GM21423 (cell line): Measurements from ENCODE around the gene POU2AF2.
"Not testable (repeated sequence)": the region's sequence is repeated elsewhere in the genome, so short reads cannot be mapped to it uniquely, and the experiment has no call there.

Experiments
- ATAC-seq: cut with Tn5 transposase; IDR thresholded peaks from one replicate; pipeline ENCODE4 v1.9.1; 2021; ENCODE audit warnings: mild to moderate bottlenecking, moderate library complexity; ENCODE audit not compliant: unreplicated experiment

The POU2AF2 gene

DNA sequence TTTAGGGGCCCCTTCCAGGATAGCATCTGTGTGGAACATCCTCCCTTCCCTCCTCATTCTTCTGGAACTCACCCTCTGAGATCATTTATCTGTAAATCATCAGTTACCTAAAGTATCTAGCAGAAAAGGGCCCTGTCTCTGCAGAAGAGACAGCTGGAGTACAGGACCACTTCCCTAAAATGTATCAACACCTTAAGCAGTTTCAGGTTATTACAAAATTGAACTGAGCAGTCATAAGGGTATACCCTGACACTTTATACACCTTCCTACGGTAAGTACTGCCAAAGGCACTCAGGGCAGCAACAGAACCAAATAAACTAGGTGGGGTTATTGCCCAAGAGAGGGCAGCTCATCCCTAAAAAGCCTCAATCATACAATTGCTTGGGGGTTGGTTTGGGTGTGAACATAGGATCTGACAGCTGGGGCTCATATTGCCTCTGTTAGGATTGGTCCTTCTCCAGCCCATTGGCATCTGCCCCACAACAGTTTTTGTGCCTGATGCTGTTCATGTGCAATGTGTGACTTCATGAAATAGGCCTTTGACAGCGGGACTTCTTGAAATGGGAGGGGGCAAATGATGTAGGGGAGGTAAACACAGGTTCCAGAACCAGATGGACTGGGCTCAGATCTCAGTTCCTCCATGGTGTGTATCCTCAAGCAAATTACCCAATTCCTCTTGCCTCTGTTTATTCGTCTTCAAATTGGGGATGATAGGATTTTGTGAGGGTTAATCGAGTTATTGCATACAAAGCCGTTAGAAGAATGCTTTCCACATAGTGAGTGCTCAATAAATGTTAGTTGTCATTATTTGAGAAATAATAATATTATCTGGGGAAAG is 55.7 kb downstream of the POU2AF2 start:
- ATAC-seq = no peak

DNA sequence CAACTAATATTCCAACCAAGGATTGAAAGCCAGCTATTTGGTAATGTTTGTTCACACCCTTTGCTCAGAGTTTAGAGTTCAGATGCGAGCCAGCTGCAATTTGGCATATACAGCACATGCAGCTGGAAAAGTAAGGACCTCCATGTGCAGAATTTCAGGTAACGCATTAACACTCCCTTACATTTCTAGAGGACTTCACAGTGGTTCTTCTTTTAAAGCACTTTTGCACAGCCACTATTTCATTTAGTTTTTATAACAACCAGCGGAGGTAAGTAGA is 56.3 kb downstream of the POU2AF2 start:
- no peak for ATAC-seq

DNA sequence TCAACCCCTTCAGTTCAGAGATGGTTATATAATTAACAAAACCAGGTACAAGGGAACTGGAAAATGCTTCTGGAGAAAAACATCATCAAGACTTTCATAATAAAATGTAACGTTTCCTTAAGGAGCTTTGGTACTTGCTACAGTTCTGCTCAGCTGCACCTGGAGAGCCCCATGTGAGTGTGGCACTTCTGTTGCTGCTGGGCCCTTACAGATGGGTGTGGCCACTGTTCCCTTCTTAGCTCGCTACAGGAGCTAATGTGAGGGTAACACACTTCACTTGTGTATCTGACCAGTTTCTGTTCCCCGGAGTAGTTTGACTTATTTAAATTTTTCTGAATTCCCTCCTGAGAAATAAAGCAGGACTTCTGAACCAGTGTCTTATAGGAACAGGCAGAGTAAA is 56.8 kb downstream of the POU2AF2 start:
- ATAC-seq = no peak

DNA sequence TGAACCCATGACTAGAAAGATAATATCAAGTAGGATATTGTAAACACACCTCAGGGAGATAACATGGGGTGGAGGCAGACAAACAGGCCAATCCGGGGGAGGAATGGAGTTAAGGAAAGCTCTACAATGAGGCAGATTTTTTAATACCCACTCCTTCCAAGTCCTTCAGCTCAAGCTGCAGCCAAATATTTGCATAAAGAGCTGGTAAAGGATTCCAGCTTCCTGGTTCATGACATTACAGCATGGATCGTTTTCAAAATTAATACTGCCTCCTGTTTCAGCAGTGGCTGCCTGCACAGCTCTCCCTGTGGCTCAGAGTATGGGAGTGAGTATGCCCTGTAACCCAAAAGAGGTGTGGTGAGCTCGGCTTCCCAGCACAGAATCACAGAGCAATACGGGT is 57.9 kb downstream of the POU2AF2 start:
- ATAC-seq = no peak

DNA sequence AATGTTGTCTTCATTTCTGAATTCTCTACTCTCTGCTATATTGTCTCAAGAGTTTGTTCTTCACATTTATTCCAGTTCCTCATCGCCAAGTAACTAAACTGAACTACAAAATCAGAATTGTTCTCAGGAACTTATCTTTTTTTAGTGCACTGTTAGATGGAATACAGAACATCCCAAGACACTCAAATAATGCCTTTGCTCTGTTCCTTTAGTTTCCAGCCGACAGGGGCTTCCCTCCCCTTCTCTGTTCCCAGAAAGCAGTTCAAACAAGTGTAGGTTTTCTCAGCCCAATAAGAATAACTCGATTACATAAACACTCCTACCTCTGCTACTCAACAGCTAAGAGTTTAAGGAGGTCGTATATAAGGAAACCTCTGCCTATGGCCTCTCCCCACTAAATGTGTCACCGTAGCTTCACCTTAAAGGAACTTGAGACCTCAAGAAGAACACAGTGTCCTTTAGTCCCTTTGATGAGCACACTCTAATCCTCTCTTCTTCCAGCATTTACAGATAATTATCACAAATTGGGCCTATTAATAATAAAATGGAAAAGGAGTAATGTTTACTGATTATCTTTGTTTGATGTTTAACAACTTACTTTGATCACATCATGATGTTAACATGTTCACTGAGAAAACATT is 59.8 kb downstream of the POU2AF2 start:
- ATAC-seq = no peak

DNA sequence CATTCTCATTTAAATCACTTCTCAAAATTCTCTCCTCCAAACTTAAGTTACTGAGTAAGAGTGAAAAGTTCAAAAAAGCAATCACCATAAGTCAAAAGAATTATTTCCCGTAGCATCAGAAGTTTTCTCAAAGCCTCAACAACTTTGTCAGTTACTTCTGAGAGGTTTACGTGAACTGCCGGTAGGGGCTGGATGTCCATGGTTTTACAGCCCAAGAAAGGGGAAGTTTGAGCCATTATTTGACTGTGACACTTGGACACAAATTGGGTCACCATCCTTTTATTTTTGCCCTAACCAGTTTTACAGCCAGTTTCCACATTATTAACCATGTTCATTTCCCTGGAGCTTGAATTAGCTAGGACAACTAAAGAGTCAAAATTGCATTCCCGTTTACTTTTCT is 60.4 kb downstream of the POU2AF2 start:
- no peak for ATAC-seq

DNA sequence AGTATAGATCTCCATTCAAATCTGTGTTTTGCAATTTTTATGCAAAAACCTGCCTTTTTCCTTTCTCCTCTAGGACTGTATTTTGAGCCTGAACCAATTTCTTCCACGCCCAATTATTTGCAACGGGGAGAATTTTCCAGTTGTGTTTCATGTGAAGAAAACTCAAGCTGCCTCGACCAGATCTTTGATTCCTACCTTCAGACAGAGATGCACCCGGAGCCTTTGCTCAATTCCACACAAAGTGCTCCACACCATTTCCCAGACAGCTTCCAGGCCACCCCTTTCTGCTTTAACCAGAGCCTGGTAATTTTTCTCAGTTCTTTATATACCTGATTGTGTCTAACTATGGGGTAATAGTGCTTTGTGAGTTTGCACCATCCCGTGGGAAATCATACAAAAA is 60.8 kb downstream of the POU2AF2 start:
- ATAC-seq = no peak

DNA sequence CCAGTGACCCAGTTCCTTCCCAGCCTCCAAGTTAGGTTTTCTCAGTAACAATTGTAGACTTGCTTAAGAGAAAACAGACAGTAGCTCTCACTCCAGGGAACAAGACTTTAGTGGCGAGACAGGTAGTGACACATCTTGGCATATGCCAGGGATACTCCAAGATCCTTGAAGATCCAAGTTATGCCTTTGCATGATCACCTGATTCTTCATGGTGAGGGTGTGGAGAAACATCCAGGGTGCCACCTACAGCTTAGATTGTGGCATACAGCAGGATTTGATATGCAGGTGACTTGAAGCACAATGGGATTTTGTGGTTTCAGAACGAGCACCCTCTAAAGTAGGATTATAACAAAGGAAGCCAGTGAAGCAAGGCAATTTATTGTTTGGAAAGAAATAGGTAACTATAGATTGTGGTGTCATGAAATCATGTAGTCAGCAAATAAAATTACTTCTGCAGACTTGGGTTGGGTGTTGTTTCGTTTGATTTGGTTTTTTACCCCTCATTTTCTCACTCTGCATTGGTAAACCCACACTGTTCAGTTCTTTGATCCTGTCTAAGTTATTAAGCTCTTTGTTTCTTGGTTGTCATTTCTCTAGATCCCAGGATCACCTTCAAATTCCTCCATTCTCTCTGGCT is 62.1 kb downstream of the POU2AF2 start:
- ATAC-seq = no peak

DNA sequence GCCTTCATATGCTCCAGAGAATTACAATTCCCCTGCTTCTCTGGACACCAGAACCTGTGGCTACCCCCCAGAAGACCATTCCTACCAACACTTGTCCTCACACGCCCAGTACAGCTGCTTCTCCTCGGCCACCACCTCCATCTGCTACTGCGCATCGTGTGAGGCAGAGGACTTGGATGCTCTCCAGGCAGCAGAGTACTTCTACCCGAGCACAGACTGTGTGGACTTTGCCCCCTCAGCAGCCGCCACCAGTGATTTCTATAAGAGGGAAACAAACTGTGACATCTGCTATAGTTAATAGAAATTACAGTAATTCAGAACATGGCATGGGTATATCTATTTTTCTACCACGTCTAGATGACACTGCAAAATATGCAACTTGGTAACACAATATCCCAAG is 62.6 kb downstream of the POU2AF2 start:
- no peak for ATAC-seq

DNA sequence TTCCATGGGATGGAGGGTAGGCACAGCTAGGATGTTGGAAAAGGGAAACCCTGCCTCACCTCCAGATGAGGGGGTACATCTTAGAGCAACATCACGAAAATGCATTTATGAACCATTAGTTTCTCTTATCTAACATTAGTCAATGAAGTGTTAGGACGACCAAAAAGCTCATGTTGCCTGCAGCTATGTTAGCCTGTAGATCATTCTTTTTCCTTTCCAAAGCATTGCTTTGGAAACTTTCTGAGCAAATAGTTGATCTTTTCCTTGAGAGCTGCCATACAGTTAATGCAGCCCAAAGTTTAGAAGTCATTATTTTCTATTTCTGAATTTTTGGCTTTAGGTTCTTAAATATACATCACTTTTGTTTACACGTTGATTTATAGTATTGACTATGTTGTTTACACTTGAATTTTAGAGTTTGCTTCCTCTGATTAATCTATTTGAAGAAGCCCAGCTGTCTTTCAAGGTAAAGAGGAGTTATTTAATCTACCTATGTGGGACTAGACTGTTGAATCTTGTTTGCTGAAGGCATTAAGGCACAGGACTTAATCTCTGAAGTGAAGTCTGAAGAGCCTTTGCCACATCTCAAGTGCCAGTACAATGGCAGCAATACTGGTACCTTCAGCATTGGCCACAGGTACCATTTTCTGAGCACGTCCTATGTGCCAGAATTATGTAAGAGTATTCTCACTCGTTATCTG is 63.8 kb downstream of the POU2AF2 start:
- no peak for ATAC-seq

DNA sequence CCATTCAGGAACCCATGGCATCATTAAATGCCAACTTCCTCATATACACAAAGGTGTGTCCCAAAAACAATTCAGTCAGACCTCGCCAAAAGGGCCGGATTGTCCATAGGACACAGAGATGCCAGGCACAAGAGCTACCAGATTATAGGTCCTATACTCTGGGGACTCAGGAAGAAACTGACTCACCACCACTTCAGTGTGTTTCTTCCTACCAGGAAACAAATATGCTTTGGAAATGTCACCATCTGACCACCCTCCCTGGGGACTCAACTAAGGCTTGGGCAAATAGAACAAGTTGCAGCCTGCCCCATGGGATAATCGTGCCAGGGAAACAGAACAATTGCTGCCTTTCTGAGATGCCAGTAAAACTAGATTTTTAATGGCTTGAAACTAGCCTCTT is 64.6 kb downstream of the POU2AF2 start:
- no peak for ATAC-seq

DNA sequence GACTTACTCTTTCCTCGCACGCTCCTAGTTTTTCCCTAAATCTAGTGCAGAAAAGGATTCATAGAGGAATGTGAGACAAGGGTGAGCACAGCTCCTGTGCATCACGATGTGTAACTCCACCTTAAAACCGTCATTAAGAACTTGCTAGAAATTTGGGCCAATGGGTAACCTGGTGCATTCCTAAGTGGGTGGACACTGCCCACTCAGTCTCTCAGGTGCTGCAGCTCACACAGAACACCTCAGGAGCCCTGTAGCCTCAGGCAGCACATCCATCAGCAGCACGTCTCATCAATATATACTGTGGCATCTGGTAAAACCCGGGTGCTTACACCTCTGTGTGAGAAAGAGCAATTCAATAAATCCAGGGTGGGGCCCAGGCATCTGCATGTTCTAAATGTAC is 65.2 kb downstream of the POU2AF2 start:
- no peak for ATAC-seq

DNA sequence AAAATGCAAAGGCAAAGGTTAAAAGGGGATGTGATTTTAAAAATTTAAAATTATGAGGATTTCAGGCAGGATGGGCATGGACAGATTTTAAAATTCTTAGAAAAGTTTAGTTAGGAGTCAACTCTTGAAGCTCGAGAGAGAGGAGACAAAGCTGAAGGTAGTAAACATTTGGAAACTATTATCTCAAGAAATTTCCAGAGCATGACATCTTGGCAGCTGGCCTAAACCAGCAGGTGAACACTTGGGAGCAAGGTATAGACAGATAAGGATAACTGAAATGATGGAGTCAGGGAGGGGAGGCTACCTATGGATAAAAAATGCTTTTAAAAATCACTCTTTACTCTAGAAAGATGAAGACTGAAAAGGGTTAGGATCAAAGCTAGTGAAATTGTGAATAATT is 66.6 kb downstream of the POU2AF2 start:
- no peak for ATAC-seq

DNA sequence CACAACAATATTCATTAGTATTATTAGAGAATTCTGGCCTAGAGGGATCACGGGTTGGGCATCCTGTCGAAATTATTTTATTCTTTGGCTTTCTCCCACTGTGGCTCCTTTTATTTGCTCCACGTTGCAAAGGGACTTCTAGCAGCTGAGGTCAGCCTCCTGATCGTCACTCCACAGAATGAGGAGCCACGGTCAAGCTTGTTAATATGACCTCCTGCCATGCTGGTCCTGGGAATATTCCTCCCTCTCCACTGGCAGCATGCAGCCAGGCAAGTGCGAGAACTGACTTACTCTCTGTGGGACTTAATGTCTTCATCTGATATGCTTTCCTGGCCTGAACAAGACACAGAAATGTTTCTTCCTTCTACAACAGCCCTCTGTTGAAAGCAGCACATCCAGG is 73.8 kb downstream of the POU2AF2 start:
- ATAC-seq = no peak

DNA sequence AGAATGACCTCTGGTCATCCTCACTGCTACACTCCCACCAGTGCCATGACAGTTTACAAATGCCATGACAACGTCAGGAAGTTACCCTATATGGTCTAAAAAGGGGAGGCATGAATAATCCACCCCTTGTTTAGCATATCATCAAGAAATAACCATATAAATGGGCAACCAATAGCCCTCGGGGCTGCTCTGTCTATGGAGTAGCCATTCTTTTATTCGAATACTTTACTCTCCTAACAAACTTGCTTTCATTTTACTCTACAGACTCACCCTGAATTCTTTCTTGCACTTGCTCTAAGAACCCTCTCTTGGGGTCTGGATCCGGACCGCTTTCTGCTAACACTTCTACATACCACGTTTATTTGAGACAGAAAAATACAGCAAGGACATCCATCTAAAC is 74.7 kb downstream of the POU2AF2 start:
- ATAC-seq = not testable (repeated sequence)

DNA sequence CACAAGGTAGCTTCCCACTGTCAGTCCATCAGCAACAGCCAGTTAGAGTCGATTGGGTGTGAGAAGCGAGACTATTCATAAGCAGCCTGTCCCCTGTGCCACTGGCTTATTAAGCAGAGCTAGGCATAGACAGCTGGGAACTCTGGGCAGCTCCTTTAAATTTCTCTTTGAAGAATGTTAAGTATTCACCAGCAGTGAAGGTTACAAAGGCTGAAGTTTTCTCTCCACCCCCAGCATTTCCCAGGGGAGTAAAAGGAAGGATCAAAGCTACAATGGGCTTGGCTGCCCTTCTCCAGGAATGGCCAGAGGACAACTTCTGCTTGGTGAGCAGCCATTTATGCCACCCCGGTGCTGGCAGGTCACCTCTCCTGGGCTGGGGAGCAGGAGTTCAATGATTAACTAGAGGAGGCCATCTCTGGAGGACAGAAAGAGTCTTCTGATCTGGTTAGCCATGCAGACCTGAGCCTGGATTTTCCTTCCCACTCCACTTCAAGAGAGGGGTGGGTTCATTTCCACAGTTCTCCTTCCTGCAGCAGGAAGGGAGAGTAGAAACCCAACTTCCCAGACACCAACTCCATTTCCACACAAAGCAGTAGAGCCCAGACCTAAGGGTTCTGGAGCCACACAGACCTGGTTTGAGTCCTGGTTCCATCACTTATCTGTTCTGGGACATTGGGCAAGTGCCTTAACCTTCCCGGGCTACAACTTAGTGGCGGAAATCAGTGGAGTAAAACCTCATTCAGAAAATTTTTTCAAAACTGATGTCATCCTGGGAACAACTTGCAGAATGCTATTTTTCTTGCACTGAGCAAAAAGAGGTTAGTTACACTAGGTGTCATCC is 75.4 kb downstream of the POU2AF2 start:
- no peak for ATAC-seq

DNA sequence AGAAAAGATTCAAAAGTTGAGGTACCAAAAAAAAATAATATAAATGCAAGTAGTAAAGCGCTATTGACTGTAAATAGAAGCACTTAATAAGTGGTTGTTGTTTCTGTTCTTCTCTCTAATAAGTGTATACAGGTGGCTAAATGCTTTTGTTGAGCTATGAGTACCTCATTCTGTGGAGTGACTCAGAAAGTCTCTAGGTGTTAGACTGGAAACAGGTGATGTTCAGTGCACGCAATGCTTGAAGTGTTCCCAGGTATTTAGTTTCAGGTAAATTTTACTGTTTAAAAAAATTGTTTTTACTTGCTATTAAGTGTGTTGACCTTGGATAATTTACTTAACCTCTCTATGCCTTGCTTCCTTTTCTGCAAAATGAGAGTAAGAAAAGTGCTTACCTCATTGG is 77.0 kb downstream of the POU2AF2 start:
- no peak for ATAC-seq

DNA sequence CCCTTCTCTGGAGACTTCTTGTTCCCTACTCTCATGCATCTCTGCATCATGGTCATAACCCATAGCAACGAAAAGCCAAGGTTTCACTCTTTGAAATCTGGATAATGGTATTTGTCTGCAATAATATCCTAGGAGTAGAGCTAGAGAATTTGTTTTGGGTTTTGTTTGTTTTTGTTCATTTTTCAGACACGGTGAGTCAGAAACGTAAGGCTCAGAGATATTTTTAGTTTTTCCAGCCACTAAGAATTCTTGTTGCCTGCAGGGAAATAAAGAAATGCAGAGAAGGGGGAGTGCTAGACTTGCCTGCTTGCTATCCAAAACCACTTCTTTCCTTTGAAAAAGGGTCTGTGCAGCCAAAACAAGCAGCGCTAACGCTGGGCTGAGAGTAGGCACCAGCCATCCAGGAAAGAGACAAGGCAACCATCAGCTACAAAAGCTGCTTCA is 78.8 kb downstream of the POU2AF2 start:
- ATAC-seq = no peak

DNA sequence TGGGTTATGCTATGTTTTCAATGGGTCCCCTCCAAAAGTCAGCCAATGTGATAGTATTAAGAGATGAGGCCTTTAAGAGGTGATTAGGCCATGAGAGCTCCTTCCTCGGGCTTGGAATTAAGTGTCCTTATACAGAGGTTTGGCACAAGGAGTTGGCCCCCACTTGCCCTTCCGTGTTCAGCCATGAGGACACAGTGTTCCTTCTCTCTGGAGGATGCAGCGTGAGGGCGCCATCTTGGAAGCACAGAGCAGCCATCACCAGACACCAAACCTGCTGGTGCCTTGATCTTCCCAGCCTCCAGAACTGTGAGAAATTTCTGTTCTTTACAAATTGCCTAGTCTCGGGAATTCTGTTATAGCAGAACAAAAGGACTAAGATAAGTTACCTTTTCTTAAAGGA is 79.7 kb downstream of the POU2AF2 start:
- ATAC-seq = no peak

DNA sequence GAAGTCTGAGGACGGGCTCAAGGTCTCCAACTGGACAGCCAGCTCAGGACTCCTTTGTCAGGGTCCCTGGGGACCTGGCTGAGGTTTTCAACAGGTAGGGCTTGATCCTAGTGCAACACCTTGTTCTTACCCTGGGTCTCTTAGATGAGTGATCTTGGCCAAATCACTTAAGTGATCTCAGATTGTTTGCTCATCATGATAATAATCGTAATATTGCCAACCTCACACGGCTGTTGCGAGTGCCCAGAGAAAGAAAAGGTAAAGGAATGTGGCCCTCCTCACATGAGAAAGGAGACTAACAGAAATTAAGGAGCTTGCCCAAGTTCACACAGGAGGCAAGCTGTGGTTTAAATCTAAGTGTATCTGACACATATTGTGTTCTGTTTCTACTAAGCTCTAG is 81.3 kb downstream of the POU2AF2 start:
- no peak for ATAC-seq
